Erythroblast (primary cell): ENCODE results near the gene QSOX1.

Experiments used
- GATA1 ChIP-seq: IDR thresholded peaks from 2 replicates; pipeline ENCODE4 v1.6.1; 2011; ENCODE audit warnings: low read depth, mild to moderate bottlenecking, control low read depth, low read length, moderate library complexity
- POLR2A ChIP-seq: IDR thresholded peaks from 2 replicates; pipeline ENCODE4 v1.6.1; 2011; ENCODE audit warnings: mild to moderate bottlenecking, low read length

DNA sequence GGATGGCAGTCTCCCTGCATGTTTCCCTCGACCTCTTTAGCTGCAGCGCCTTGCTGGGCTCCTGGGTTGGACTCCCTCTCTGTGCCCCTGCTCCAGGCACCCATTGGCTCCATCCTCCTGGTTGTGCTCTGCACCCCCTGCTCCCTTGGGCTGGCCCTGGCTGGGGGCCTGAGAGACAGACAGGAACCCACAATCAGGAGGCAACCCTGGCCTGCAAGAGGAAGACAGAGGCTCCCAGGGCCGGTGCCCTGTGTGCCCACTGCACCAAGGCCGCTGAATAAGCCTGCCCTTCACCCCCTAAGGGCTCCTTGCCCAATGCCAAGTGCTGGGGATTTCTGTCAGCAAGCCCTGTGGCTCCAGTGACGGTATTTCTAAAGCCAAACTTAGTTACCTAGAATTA is 43.9 kb downstream of the QSOX1 start:
- TF ChIP-seq POLR2A: no peak
- TF ChIP-seq GATA1: no peak
